BJ (cell line): ENCODE measurements around the gene SPINT2. TPM values are rescaled to one million over a fixed set of nuclear protein-coding genes. Genes with fewer than 3 reads are reported as not detected.
A peak's percentile ranks its signal among the peaks of the same experiment; 100 is the strongest.

Source experiments
- CTCF ChIA-PET: fragments of 350-600 bp; formaldehyde crosslinking; extraction: SDS; loops from one replicate; lab custom pipeline; 2021; ENCODE audit warnings: antibody characterized with exemption, inconsistent platforms; lab: Yijun Ruan, JAX
- POLR2A ChIA-PET: fragments of 300-600 bp; sonication (Branson Sonifier 250); formaldehyde crosslinking; extraction: SDS; loops from one replicate; lab custom pipeline; 2021; ENCODE audit warnings: antibody characterized with exemption; lab: Charles Lee
- DNase-seq: peaks from one replicate; pipeline ENCODE4 v3.0.0-alpha.2; 2011; ENCODE audit warnings: low read depth
- H3K27me3 ChIP-seq: 2 replicates; pipeline ENCODE4 v1.6.0; 2011; ENCODE audit warnings: low read length; ENCODE audit not compliant: control insufficient read depth, insufficient read depth
- H3K36me3 ChIP-seq: 2 replicates; pipeline ENCODE4 v1.5.1; 2011; ENCODE audit warnings: low read length; ENCODE audit not compliant: control insufficient read depth, insufficient read depth
- H3K4me3 ChIP-seq: 2 replicates; pipeline ENCODE4 v1.5.1; 2011; ENCODE audit warnings: low read depth, mild to moderate bottlenecking, control low read depth, low read length
- CTCF ChIP-seq: IDR thresholded peaks from 2 replicates; pipeline ENCODE4 v1.5.1; 2011; ENCODE audit warnings: low read depth, mild to moderate bottlenecking, control low read depth, inconsistent platforms, low read length, moderate library complexity; ENCODE audit not compliant: insufficient read depth
- polyA plus RNA-seq: library from polyadenylated mRNA; depleted of rRNA; stranded (reverse); fragments of >200 nt; gene quantifications from 2 replicates; pipeline ENCODE4 v1.2.3, GENCODE V29; 2011

The SPINT2 gene
- polyA plus RNA-seq, 1 experiment: 45.5 TPM

- no peak overlapping the region for H3K4me3 ChIP-seq
- ChIA-PET CTCF (interaction anchor here (4.9 kb wide), 1 partner anchor 85 kb away, joined by 41 read pairs; no protein-coding TSS in a partner anchor), POLR2A (no interaction called here)
- H3K36me3 ChIP-seq: peaks cover 23% of the 10 kb centered on the region
- TF ChIP-seq CTCF: no peak
- H3K27me3 ChIP-seq: no peaks in the 10 kb centered on the region
- DNase-seq: no peak
These were observed 65.3 kb downstream of the SPINT2 start for GRCh38 chr19:38329651-38330050.

DNA sequence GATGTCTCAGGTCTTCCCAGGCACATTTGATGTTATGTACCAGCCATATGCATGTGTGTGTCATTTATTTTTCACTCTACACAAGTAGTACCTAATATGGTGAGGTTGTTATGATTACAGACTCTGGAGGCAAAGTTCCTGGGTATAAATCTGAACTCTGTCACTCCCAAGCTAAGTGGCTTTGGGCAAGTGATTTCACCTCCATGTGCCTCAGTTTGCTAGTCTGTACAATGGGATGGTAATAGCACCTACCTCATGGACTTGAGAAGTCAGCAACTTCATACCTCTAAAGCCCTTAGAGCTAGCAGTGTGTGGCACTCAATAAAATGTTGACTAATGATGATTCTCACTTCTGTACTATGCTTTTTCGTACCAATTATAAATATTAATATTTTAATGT lies 67.4 kb downstream of the SPINT2 start:
- ChIA-PET CTCF (interaction anchor here (1.6 to 6.4 kb wide), 3 partner anchors 12 to 97 kb away, joined by 7 to 43 read pairs (median 41); partner anchors contain the start of gene KCNK6), POLR2A (no interaction called here)
- no peak for DNase-seq
- no peaks in the 10 kb centered on the region for H3K27me3 ChIP-seq
- TF ChIP-seq CTCF: no peak
- peaks cover 16% of the 10 kb centered on the region for H3K36me3 ChIP-seq
- H3K4me3 ChIP-seq: no peak overlapping the region

GRCh38 chr19:38333245-38333644 lies 68.9 kb downstream of the SPINT2 start:
- H3K36me3 ChIP-seq: peaks cover 3% of the 10 kb centered on the region
- no peak for DNase-seq
- H3K27me3 ChIP-seq: no peaks in the 10 kb centered on the region
- POLR2A ChIA-PET: no interaction called here
- no peak for TF ChIP-seq CTCF
- CTCF ChIA-PET: interaction anchor here (1.0 to 6.4 kb wide), 4 partner anchors 24 to 98 kb away, joined by 3 to 43 read pairs (median 23); no protein-coding TSS in a partner anchor
- no peak overlapping the region for H3K4me3 ChIP-seq

DNA sequence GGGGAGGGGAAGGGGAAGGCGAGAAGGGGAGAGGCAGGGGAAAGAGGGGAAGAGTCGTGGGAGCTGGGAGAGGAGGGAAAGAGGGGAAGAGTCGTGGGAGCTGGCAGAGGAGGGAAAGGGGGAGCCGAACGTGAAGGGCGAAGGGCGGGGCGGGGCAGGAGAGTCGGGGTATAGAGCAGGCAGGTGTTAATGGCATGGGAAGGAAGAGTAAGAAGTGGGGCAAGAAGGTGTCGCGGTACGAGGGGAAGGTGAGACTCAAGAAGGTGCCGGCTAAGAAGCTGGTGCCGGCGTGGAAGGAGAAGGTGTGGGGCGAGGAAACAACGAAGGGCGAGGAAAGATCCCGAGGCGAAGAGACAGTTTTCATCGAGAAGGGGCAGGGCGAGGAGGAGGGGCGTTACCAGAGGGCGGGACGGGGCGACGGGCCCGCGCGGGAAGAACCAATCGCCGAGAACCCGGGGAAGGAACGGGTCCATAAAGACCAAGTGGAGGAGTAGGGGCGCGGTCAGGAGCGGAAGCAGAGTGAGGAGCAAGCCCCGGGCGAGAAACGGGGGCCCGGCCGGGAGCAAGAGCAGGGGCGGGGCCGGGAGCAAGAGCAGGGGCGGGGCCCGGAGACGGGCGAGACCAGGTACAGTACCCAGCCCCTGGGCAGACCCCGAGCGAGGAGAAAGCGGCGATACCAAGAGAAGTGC lies 71.7 kb downstream of the SPINT2 start:
- DNase-seq: peak; percentile 80
- no peak for TF ChIP-seq CTCF
- ChIA-PET POLR2A (interaction anchor here (0.6 kb wide), 1 partner anchor 595 kb away, joined by 5 read pairs; no protein-coding TSS in a partner anchor), CTCF (interaction anchor here (0.6 to 6.4 kb wide), 21 partner anchors 14 to 439 kb away, joined by 3 to 63 read pairs (median 4); partner anchors contain the start of genes GGN and PSMD8)
- Histone ChIP-seq H3K36me3 (no peaks in the 10 kb centered on the region), H3K27me3 (no peaks in the 10 kb centered on the region), H3K4me3 (peak overlapping the region; percentile 76)

DNA sequence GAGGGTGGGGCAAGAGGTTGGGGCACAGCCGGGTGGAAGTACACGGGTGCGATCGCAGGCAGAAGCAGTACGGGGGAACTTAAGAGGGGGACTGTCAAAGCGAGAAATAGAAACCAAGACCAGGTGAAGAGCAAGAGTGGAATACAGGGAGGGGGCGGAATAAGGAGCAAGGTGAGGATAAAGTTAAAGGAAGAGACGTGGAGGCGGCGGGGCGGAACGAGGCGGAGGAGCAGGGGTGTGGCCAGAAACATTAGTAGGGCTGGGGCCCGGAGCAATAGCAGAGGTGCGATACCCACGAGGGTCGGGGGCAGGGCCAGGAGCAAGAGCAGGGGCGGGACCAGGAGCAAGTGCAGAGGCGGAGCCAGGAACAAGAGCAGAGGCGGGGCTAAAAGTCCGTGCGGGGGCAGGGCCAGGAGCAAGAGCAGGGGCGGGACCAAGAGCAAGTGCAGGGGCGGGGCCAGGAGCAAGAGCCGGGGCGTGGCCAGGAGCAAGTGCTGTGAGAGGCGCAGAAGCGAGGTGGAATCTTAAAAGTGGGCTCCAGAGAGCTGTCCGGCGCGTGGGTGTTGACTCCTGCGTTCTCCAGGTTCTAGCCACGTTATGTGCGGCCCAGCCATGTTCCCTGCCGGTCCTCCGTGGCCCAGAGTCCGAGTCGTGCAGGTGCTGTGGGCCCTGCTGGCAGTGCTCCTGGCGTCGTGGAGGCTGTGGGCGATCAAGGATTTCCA lies 72.4 kb downstream of the SPINT2 start:
- Histone ChIP-seq H3K4me3 (peak overlapping the region; percentile 76), H3K36me3 (no peaks in the 10 kb centered on the region), H3K27me3 (no peaks in the 10 kb centered on the region)
- ChIA-PET CTCF (interaction anchor here (0.9 to 6.4 kb wide), 8 partner anchors 14 to 102 kb away, joined by 3 to 63 read pairs (median 5); partner anchors contain the start of genes GGN and PSMD8), POLR2A (no interaction called here)
- TF ChIP-seq CTCF: no peak
- peak; percentile 55 for DNase-seq
